ENCODE data around the gene PSG11.
"Not testable (repeated sequence)": the region's sequence is repeated elsewhere in the genome, so short reads cannot be mapped to it uniquely, and the experiment has no call there.

The PSG11 gene

GRCh38 chr19:43026369-43026768 lies at the start of gene PSG11:
Gene PSG11, minus strand, starts transcription at chr19:43026469. Its CDS starts 97 bp downstream, at chr19:43026372.
- not testable (repeated sequence) for DNase-seq

DNA sequence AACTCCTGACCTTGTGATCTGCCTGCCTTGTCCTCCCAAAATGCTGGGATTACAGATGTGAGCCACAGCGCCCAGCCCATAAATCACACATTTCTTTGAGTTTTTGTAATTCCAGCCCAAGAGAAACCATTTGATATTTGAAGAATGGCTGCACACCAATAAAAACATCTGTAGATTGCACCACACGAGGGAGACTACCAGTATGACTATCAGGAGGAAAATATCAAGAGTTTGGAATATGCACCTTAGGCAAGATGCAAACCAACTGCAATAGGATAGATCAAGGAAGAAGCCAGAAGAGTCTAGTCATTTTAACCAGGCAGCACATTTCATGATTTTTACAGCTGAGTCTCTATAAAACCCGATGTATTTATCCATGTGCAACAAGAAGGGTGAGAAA lies 36.1 kb upstream of the PSG11 start:
- not testable (repeated sequence) for DNase-seq

DNA sequence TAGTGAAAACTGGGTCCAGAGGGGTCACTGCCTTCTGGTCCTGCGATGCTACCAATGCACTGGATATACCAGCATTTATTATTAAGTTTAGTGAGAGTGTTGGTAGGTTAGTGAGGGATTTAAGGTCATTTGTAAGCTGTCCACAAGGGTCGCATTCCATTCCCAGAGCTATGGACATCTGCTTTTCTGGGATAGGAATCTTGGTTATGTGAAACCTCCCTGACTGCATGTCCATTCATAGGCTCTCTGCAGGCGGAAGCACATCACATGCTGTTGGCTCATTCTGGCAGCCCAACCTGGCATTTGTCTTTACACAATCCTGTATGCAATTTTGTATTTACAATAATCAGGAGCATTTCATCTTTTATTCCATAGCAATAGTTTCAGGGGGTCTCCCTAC lies 35.1 kb upstream of the PSG11 start:
- DNase-seq, result not testable (repeated sequence)

DNA sequence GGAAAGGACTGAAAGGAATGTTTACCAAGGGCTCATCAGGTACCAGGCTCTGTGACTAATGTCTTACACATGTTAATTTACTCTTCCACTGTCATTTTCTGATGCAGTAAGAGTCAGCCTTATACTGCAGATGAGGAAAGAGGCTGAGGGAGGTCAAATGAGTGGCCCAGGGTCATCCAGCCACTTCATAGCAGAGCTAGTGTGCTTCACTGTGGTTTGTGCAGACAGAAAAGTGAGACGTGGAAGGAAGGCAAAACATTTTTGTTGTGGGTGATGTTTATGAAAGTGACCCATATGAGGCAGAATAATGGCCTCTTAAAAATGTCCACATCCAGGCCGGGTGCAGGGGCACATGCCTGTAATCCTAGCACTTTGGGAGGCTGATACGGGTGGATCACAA lies 34.0 kb upstream of the PSG11 start:
- DNase-seq, result not testable (repeated sequence)

DNA sequence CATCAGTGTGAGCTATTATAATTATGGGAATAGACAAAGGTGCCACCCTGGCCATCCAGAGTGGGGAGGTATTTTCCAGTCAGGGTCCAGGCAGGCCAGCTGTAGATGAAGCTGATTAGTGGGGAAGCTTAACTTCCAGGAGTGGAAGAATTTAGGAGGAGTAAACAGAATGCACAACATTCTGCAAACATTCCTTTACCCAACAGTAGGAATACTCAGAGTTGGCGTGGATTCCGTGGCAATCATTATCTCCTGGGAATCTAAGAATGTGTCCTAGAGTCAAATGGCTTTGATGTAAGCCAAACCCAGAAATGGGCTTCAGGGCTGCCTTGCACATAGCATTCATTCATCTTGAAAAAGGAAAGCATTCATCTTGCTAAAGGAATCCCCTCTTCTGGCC lies 33.2 kb upstream of the PSG11 start:
- DNase-seq, result not testable (repeated sequence)

- DNase-seq, result not testable (repeated sequence)
Measured at GRCh38 chr19:43058440-43058839, 32.2 kb upstream of the PSG11 start.

DNA sequence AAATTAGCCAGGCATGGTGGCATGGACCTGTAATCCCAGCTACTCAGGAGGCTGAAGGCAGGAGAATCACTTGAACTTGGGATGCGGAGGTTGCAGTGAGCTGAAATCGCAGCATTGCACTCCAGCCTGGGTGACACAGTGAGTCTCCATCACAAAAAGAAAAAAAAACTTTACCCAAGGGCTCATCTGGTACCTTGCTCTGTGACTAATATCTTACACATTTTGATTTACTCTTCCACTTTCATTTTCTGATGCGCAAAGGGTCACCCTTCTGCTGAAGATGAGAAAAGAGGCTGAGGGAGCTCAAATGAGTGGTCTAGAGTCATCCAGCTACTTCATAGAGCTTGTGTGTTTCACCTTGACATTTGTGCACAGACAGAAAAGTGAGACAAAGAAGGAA lies 21.7 kb upstream of the PSG11 start:
- not testable (repeated sequence) for DNase-seq

DNA sequence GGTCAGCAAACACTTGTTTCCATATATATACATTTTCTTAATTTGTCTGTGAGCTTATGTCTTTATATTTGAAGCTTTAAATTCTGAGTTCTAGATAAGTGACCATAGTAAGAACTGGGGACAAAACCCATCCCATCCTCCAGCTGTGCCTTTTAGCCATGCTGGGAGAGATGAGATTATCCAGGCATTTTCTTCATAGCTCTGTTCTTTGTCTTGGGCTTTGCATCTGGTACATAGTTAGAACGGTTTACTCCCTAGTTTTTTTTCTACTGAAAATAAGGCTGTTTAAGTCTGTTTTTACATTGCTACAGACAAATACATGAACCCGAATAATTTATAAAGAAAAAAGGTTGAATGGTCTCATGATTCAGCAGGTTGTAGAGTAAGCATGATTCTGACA lies 20.3 kb upstream of the PSG11 start:
- DNase-seq, result not testable (repeated sequence)

DNA sequence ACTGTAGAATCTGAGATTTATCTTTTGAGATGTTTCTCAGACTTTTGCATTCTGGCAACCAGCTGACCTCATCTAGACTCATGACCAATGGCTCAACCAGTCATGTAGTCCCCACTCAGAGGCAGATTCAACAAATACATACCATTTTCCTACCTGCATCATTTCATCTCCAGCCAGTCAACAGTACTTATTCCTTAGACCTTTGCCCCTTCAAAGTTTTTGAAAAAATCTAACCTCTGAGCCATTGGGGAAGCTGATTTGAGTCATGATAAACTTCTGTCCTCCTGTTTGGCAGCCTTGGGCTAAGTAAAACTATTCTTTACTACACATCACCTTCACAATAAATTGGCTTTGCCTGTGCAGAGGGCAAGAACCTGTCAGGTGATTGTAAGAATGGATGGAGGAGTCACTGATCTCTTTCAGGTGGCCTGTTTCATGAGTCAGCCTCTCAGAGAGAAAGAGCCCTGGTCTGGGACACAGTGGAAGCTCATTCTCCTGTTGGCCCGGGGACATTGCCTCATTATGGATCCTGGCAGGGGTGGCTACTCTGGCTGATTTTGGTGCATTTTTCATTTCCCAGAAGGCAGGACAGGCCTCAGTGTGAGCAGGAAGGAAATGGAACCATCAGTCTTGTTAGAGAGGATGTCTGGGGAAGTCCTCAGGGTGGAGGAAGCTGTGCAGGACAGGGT lies 17.4 kb upstream of the PSG11 start:
- DNase-seq, result not testable (repeated sequence)

GRCh38 chr19:43031645-43032044 lies 5.4 kb upstream of the PSG11 start:
- DNase-seq, result not testable (repeated sequence)

- DNase-seq, result no peak
Measured at GRCh38 chr19:43028866-43029265, 2.6 kb upstream of the PSG11 start.

- not testable (repeated sequence) for DNase-seq
Measured at GRCh38 chr19:43027985-43028384, 1.7 kb upstream of the PSG11 start.

DNA sequence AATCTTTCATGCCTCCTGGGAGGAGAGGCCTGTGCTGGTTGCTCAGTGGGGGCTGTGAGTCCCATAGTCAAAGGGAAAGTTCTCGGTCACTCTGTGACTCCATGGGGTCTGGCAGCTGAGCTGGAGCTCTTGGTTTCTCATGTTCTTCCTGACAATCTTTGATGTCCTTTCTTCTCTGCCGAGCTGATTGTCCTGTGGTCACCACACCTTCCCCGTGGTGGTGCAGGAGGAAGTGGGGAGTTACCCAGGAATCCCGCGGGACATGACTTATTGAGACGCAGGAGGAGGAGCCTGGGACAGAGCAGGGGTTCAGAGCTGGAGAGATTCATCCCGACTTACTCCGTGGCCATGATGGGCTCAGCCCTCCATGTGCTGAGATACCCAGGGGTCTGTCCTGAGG lies 792 bp upstream of the PSG11 start:
- DNase-seq, result not testable (repeated sequence)

DNA sequence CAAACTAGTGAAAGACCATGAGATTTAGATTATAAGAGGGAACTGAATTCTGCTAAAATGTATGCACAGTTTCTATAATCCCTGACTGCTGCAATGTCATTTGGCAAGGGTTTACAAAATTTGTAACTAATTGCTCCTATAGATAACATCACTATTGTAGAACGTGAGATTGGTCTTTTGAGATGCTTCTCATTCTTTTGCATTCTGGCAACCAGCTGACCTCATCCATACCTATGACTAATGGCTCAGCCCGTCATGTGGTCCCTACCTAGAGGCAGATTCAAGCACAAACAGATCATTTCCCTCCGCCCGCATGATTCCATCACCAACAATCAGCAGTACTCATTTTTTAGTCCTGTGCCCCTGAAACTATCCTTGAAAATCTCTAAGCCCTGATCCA lies 4.2 kb downstream of the PSG11 start:
- DNase-seq, result not testable (repeated sequence)

- not testable (repeated sequence) for DNase-seq
Measured at GRCh38 chr19:43021629-43022028, 4.6 kb downstream of the PSG11 start.

DNA sequence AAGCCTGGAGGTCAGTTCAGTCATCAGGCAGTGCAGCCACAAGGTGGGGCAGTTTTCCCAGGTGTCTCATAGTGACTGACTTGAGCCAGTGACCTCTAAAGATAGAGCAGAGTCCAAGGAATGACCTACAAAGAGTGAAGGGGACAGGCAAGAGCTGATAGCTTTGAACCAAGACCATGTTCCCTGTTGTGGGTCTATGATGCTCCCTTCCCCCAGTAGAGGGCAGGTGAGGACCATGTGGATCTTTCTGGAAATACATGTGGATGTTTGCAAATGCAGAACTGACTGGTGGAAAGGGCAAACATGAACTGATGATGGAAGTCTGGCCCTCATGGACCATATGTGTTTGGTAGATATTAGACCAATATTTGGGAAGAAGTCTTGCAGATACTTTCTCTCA lies 6.7 kb downstream of the PSG11 start:
- DNase-seq, result not testable (repeated sequence)

DNA sequence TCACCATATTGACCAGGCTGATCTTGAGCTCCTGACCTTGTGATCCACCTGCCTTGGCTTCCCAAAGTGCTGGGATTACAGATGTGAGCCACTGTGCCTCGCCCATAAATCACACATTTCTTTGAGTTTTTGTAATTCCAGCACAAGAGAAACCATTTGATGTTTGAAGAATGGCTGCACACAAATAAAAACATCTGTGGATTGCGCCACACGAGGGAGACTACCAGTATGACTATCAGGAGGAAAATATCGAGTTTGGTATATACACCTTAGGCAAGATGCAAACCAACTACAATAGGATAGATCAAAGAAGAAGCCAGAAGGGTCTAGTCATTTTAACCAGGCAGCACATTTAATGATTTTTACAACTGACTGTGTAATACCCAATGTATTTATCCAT lies 20.4 kb downstream of the PSG11 start:
- DNase-seq, result not testable (repeated sequence)

DNA sequence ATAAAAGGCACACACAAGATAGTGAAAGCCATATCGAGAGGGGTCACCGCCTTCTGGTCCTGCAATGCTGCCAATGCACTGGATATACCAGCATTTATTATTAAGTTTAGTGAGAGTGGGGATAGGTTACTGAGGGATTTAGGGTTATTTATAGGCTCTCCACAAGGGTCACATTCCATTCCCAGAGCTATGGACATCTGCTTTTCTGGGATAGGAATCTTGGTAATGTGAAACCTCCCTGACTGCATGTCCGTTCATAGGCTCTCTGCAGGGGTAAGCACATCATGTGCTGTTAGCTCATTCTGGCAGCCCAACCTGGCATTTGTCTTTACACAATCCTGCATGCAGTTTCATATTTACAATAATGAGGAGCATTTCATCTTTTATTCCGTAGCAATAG lies 21.4 kb downstream of the PSG11 start:
- not testable (repeated sequence) for DNase-seq

DNA sequence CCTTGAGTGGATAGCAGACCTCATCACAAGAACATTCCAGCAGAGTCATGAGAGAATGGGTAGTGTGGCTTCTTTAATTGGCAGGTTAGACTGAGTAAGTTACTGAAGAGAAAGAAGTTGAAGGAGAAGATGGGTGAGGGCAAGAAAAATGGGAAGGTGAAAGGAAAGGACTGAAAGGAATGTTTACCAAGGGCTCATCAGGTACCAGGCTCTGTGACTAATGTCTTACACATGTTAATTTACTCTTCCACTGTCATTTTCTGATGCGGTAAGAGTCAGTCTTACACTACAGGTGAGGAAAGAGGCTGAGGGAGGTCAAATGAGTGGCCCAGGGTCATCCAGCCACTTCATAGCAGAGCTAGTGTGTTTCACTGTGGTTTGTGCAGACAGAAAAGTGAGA lies 22.6 kb downstream of the PSG11 start:
- not testable (repeated sequence) for DNase-seq

- DNase-seq, result not testable (repeated sequence)
Measured at GRCh38 chr19:43002948-43003347, 23.3 kb downstream of the PSG11 start.

- DNase-seq, result not testable (repeated sequence)
Measured at GRCh38 chr19:42996161-42996560, 30.1 kb downstream of the PSG11 start.

GRCh38 chr19:42992029-42992604 lies 34.2 kb downstream of the PSG11 start:
- DNase-seq, result not testable (repeated sequence)

GRCh38 chr19:42989851-42990250 lies 36.4 kb downstream of the PSG11 start:
- no peak for DNase-seq

GRCh38 chr19:42989186-42989585 lies 37.1 kb downstream of the PSG11 start:
- not testable (repeated sequence) for DNase-seq

DNA sequence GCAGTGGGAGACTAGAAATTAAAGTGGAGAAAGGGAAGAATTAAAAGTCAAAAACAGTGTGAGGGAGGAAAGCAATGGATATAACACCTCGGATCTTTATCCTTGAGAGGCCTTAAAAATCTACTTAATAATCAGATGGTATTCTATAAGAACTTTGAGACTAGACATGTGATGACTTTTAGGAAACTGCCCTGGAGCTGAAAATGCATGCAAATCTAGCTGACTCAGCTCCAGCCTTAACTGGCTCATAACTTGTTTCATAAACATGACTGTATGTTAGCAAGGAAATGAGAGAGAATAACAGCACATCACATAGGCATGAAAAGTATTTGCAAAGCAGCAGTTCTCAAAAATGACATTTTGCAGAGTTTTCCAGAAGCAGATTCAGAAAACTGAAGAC lies 38.1 kb downstream of the PSG11 start:
- DNase-seq, result not testable (repeated sequence)
